Sigmoid colon (tissue), 4 donors: ENCODE results near the gene CDH23.

ENCODE experiments used
- CTCF ChIP-seq, 4 experiments: fragments of 450-650 bp in 3 of 4; fragments of 200-600 bp in 1 of 4; IDR thresholded peaks; one replicate each; pipeline ENCODE4 v1.5.1; 2016 to 2019; ENCODE audit warnings: antibody characterized with exemption in 4 of 4, mild to moderate bottlenecking in 3 of 4, moderate library complexity in 2 of 4
- POLR2A ChIP-seq, 2 donors: fragments of 450-650 bp; IDR thresholded peaks; one replicate each; pipeline ENCODE4 v1.6.1; 2016; ENCODE audit warnings: antibody characterized with exemption in 2 of 2, mild to moderate bottlenecking in 2 of 2, moderate library complexity in 2 of 2
- POLR2AphosphoS5 ChIP-seq, 4 donors: sonication (generic); formaldehyde crosslinking; IDR thresholded peaks; one replicate each; pipeline ENCODE4 v1.6.1; 2017; ENCODE audit warnings: antibody characterized with exemption in 4 of 4

DNA sequence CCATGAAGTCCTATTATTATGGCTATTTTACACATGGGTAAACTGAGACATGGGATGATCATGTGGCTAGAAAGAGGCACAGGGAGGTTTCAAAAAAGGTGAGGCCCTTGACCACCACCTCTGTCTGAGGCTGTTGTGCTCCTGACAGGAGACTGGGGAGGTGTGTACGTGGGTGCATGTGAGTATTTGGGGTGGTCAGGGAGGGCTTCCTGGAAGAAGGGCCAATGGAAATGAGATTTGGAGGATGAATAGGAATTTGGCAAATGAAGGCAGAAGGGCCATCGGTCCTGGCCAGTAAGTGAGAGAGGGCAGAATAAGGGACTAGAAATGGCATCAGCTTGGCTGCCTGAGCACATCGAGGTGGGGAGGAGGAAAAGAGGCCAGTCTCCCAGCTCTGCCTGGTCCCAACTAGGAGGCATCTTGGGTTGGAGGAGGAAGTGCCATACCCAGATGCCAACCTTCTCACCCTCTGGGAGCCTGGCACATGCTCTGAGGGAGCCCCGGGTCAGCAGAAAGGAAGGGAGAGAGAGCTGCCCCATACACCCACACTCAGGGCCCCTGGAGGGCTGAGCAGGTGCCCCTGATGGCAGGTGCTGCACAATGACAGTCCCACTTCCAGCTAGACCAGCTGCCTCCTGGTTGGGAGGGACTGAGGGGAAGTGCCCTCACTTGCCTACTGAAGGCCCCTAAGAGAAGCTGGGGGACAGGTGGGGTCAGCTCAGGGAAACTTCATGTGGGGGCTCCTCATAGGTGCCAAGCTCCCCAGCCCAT lies 47.7 kb downstream of the CDH23 start:
- TF ChIP-seq CTCF (IDR thresholded peaks at IDR 0.05), result no peak
- TF ChIP-seq POLR2A (IDR thresholded peaks at IDR 0.05), result no peak
- no peak for TF ChIP-seq POLR2AphosphoS5 (IDR thresholded peaks at IDR 0.05)
